Kidney epithelial cell (primary cell): ENCODE measurements around the gene TAF6L. TPM values are rescaled to one million over a fixed set of nuclear protein-coding genes. Genes with fewer than 3 reads are reported as not detected.

ENCODE experiments used
- DNase-seq: peaks from one replicate; pipeline ENCODE4 v3.0.0-alpha.2; 2010; ENCODE audit warnings: low read depth
- H3K27me3 ChIP-seq: 2 replicates; pipeline ENCODE4 v1.6.0; 2011; ENCODE audit warnings: low read length; ENCODE audit not compliant: control insufficient read depth, insufficient read depth
- H3K36me3 ChIP-seq: 2 replicates; pipeline ENCODE4 v1.5.1; 2011; ENCODE audit warnings: low read length; ENCODE audit not compliant: control insufficient read depth, insufficient read depth
- H3K4me3 ChIP-seq: 2 replicates; pipeline ENCODE4 v1.5.1; 2011; ENCODE audit warnings: low read depth, mild to moderate bottlenecking, control low read depth, low read length
- CTCF ChIP-seq: IDR thresholded peaks from 2 replicates; pipeline ENCODE4 v1.5.1; 2011; ENCODE audit warnings: mild to moderate bottlenecking, moderate library complexity, low read length, control low read depth, inconsistent platforms; ENCODE audit not compliant: insufficient read depth, poor library complexity, severe bottlenecking
- total RNA-seq: library from RNA; depleted of rRNA; stranded (reverse); fragments of >200 nt; gene quantifications from 2 replicates; pipeline ENCODE4 v1.2.3, GENCODE V29; 2015

TAF6L gene
- total RNA-seq, 1 donor from 2014 or later: 29.1 TPM

DNA sequence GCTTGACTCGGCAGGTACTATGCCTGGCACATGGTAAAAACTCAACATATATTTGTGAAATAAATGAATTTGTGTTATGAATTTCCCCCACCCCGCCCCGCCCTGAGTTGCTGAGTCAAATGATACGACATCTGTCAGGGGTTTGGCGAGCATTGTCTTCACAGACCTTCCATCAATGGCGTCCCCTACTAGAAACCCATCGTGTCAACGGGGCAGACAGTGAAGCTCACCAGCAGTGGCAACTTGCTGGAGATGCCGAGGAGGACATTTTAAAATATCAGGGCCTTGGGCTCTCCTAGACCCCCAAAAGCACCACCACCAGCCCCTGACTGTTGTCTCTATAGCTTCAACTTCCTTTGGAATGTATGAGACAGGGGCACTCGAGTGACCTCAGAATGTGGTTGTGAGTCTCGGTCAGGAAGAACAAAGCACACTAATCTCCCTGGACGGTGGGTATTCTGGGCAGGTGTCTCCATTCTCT is 34.8 kb downstream of the TAF6L start:
- H3K27me3 ChIP-seq: no peaks in the 10 kb centered on the region
- H3K4me3 ChIP-seq: peak overlapping the region; percentile 80
- DNase-seq: no peak
- peaks cover 3% of the 10 kb centered on the region for H3K36me3 ChIP-seq
- no peak for TF ChIP-seq CTCF

- Histone ChIP-seq H3K36me3 (peaks cover 2% of the 10 kb centered on the region), H3K27me3 (no peaks in the 10 kb centered on the region), H3K4me3 (no peak overlapping the region)
- TF ChIP-seq CTCF: no peak
- no peak for DNase-seq
Observed at GRCh38 chr11:62806611-62807121, 35.5 kb downstream of the TAF6L start.

DNA sequence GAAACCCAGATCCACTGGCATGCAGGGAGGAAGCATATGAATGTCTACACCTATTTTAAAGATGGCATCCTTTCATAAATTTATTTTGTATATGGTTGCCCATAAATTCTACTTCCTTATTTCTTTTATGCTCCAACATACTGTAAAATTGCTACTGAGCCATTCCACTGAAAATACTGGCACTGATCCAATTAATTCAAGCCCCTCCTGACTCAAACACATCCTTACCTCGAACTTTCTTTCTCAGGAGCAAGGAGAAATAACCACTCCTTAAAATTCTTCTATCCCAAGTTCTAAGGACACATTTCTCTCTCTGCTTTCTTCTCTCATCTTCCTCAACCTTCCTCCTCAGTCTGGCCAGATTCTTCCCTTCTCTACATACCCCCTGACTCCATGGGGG is 39.6 kb downstream of the TAF6L start:
- Histone ChIP-seq H3K27me3 (no peaks in the 10 kb centered on the region), H3K4me3 (no peak overlapping the region), H3K36me3 (no peaks in the 10 kb centered on the region)
- TF ChIP-seq CTCF: no peak
- DNase-seq: no peak

GRCh38 chr11:62811659-62812058 is 40.5 kb downstream of the TAF6L start:
- Histone ChIP-seq H3K27me3 (no peaks in the 10 kb centered on the region), H3K36me3 (no peaks in the 10 kb centered on the region), H3K4me3 (no peak overlapping the region)
- DNase-seq: no peak
- no peak for TF ChIP-seq CTCF

GRCh38 chr11:62816557-62816956 is 45.4 kb downstream of the TAF6L start:
- H3K27me3 ChIP-seq: no peaks in the 10 kb centered on the region
- no peak for TF ChIP-seq CTCF
- H3K36me3 ChIP-seq: no peaks in the 10 kb centered on the region
- H3K4me3 ChIP-seq: no peak overlapping the region
- no peak for DNase-seq

DNA sequence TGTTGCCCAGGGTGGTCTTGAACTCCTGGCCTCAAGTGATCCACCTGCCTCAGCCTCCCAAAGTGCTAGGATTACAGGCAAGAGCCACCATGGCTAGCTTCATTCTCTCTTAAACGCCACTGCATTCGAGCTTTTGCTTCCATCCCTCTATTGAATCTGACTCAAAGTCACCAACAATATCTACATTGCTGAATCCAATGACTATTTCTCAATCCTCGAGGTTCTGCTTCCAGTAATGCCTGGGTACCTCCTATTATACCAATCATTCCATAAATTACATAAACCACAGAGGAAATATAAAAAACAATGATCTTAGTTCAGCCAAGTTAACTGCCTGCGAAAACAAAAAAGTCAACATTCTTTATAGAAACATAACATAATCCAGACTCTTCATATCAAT is 45.9 kb downstream of the TAF6L start:
- H3K36me3 ChIP-seq: no peaks in the 10 kb centered on the region
- TF ChIP-seq CTCF: no peak
- no peak for DNase-seq

More for the DNA sequence above, 45.9 kb downstream of the TAF6L start:
- no peak overlapping the region for H3K4me3 ChIP-seq
- no peaks in the 10 kb centered on the region for H3K27me3 ChIP-seq
